Gastroesophageal sphincter (tissue), 4 donors: ENCODE results near the gene NUP205. TPM values are rescaled to one million over a fixed set of nuclear protein-coding genes. Genes with fewer than 3 reads are reported as not detected.
A peak's percentile ranks its signal among the peaks of the same experiment; 100 is the strongest.

Source experiments
- ATAC-seq: fragments of 150-250 bp; one replicate; pipeline ENCODE4 v1.9.1; 2016; ENCODE audit warnings: mild to moderate bottlenecking, moderate library complexity
- H3K27ac ChIP-seq, 4 donors: fragments of 200-600 bp; sonication (generic) in 3 of 4; 1 replicate in 3 of 4; 2 replicates in 1 of 4; pipeline ENCODE4 v1.5.1; 2016 to 2019
- H3K27me3 ChIP-seq: fragments of 200-600 bp; sonication (generic); one replicate; pipeline ENCODE4 v1.5.1; 2019
- H3K36me3 ChIP-seq, 2 donors: fragments of 200-600 bp; sonication (generic); one replicate each; pipeline ENCODE4 v1.5.1; 2019; ENCODE audit warnings: control low read depth in 1 of 2
- H3K4me1 ChIP-seq, 3 donors: fragments of 200-600 bp; sonication (generic); 1 replicate in 2 of 3; 2 replicates in 1 of 3; pipeline ENCODE4 v1.5.1; 2016 to 2019; ENCODE audit warnings: control low read depth in 2 of 3
- H3K4me3 ChIP-seq, 2 donors: fragments of 200-600 bp; sonication (generic); one replicate each; pipeline ENCODE4 v1.5.1; 2019; ENCODE audit warnings: mild to moderate bottlenecking in 1 of 2, moderate library complexity in 1 of 2
- H3K9me3 ChIP-seq, 3 donors: fragments of 200-600 bp; sonication (generic); one replicate each; pipeline ENCODE4 v1.5.1; 2017 to 2019; ENCODE audit warnings: control low read depth in 2 of 3
- EP300 ChIP-seq: sonication (generic); formaldehyde crosslinking; IDR thresholded peaks from one replicate; pipeline ENCODE4 v1.6.1; 2017; ENCODE audit warnings: antibody characterized with exemption, mild to moderate bottlenecking
- POLR2A ChIP-seq, 2 donors: fragments of 450-650 bp; IDR thresholded peaks; one replicate each; pipeline ENCODE4 v1.6.1; 2017; ENCODE audit warnings: antibody characterized with exemption in 2 of 2, mild to moderate bottlenecking in 2 of 2, moderate library complexity in 1 of 2
- POLR2AphosphoS5 ChIP-seq: sonication (generic); formaldehyde crosslinking; IDR thresholded peaks from one replicate; pipeline ENCODE4 v1.6.1; 2017; ENCODE audit warnings: antibody characterized with exemption
- WGBS, 2 donors: methylation state at CpG; one replicate each; pipeline ENCODE4 v1.1.5; 2018; ENCODE audit warnings: low coverage in 1 of 2; 5-methylcytosine and 5-hydroxymethylcytosine counted together
- total RNA-seq, 4 donors: library from RNA; depleted of rRNA; stranded (reverse); fragments of >200 nt; gene quantifications; one replicate each; pipeline ENCODE4 v1.1.0, GENCODE V29; 2016
- TF ChIP-seq, protein P1 (sequence below), 4 experiments: fragments of 200-600 bp in 2 of 4; fragments of 450-650 bp in 2 of 4; sonication (generic) in 1 of 4; IDR thresholded peaks; one replicate each; pipeline ENCODE4 v1.5.1; 2017 to 2019; ENCODE audit warnings: antibody characterized with exemption in 4 of 4, mild to moderate bottlenecking in 2 of 4, moderate library complexity in 2 of 4

The NUP205 gene
- total RNA-seq, 4 donors from 2014 or later, result 28.4 to 38.8 (median 32.4) TPM

DNA sequence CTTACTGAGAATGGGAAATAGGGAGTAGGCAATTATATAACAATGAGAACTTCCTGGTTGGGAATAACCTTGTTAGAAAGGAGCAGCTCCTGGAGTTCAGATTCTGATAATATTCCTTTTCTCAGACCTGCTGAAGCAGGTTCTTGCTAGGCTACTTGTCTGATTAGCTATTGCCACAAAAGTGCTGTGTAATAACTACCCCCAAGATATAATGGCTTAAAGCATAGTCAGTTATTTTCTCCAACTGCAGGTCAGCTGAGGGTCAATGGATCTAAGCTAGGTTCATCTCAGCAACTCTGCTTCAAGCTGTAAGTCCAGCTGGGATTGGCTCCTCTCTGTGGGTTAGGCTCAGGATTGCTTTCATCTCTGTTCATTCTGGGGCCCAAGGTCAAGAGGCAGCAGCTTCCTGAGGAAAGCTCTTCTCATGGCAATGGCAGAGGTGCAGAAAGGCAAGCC is 38.5 kb upstream of the NUP205 start:
- H3K4me1 ChIP-seq, result no peaks in the 10 kb centered on the region
- H3K27ac ChIP-seq, result no peak overlapping the region
- TF ChIP-seq POLR2AphosphoS5 (no peak), EP300 (no peak), POLR2A (IDR thresholded peaks at IDR 0.05) (no peak)
- TF ChIP-seq, protein P1, sequence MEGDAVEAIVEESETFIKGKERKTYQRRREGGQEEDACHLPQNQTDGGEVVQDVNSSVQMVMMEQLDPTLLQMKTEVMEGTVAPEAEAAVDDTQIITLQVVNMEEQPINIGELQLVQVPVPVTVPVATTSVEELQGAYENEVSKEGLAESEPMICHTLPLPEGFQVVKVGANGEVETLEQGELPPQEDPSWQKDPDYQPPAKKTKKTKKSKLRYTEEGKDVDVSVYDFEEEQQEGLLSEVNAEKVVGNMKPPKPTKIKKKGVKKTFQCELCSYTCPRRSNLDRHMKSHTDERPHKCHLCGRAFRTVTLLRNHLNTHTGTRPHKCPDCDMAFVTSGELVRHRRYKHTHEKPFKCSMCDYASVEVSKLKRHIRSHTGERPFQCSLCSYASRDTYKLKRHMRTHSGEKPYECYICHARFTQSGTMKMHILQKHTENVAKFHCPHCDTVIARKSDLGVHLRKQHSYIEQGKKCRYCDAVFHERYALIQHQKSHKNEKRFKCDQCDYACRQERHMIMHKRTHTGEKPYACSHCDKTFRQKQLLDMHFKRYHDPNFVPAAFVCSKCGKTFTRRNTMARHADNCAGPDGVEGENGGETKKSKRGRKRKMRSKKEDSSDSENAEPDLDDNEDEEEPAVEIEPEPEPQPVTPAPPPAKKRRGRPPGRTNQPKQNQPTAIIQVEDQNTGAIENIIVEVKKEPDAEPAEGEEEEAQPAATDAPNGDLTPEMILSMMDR (IDR thresholded peaks at IDR 0.05), result no peak
- H3K4me3 ChIP-seq, result no peak overlapping the region
- no peaks in the 10 kb centered on the region for H3K27me3 ChIP-seq
- ATAC-seq, result peak; percentile 58
- peaks cover 0 to 11% (median 0%) of the 10 kb centered on the region in 3 donors for H3K9me3 ChIP-seq
- no peaks in the 10 kb centered on the region for H3K36me3 ChIP-seq

DNA sequence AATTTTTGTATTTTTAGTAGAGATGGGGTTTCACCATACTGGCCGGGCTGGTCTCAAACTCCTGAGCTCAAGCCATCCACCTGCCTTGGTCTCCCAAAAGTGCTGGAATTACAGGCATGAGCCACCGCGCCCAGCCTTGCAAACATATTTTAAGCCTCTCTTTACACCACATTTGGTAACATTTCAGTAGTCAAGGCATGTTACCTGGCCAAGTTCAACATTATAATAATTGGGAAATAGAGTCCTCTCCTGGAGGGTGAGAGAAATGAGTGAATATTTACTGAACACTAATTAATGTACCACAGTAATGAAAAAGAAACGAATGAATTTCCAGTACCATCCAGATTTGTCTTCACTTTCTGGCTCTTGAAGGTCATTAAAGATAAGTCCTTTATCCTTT is 37.8 kb upstream of the NUP205 start:
- WGBS, 2 donors, result 85 to 88% methylated on average over 4 of the region's 4 CpGs
- Histone ChIP-seq H3K27me3 (no peaks in the 10 kb centered on the region), H3K36me3 (no peaks in the 10 kb centered on the region), H3K4me3 (no peak overlapping the region), H3K27ac (no peak overlapping the region), H3K4me1 (no peaks in the 10 kb centered on the region), H3K9me3 (peaks cover 0 to 11% (median 0%) of the 10 kb centered on the region in 3 donors)
- no peak for ATAC-seq
- no peak for TF ChIP-seq POLR2A (IDR thresholded peaks at IDR 0.05)
- no peak for TF ChIP-seq POLR2AphosphoS5
- TF ChIP-seq, protein P1 (IDR thresholded peaks at IDR 0.05), result no peak
- TF ChIP-seq EP300, result no peak

- TF ChIP-seq POLR2A (IDR thresholded peaks at IDR 0.05), result no peak
- TF ChIP-seq POLR2AphosphoS5, result no peak
- no peak for TF ChIP-seq EP300
- TF ChIP-seq, protein P1 (IDR thresholded peaks at IDR 0.05), result no peak
- Histone ChIP-seq H3K27ac (no peak overlapping the region), H3K9me3 (peaks cover 0 to 11% (median 0%) of the 10 kb centered on the region in 3 donors), H3K4me1 (no peaks in the 10 kb centered on the region), H3K27me3 (no peaks in the 10 kb centered on the region), H3K36me3 (no peaks in the 10 kb centered on the region), H3K4me3 (no peak overlapping the region)
- WGBS, 2 donors, result 78 to 85% methylated on average over 6 of the region's 6 CpGs
- ATAC-seq, result no peak
Measured at GRCh38 chr7:135522509-135522908, 35.2 kb upstream of the NUP205 start.

- WGBS, 2 donors, result 88% methylated on average over 1 of the region's 1 CpG; no CpG with 5 or more reads in 1 of the 2 donors
- TF ChIP-seq EP300, result no peak
- no peak for TF ChIP-seq POLR2AphosphoS5
- TF ChIP-seq, protein P1 (IDR thresholded peaks at IDR 0.05), result no peak
- no peak for TF ChIP-seq POLR2A (IDR thresholded peaks at IDR 0.05)
- Histone ChIP-seq H3K27ac (no peak overlapping the region), H3K4me3 (no peak overlapping the region), H3K9me3 (peaks cover 0 to 11% (median 0%) of the 10 kb centered on the region in 3 donors), H3K27me3 (no peaks in the 10 kb centered on the region), H3K36me3 (no peaks in the 10 kb centered on the region), H3K4me1 (no peaks in the 10 kb centered on the region)
- ATAC-seq, result no peak
Measured at GRCh38 chr7:135523146-135523545, 34.6 kb upstream of the NUP205 start.

DNA sequence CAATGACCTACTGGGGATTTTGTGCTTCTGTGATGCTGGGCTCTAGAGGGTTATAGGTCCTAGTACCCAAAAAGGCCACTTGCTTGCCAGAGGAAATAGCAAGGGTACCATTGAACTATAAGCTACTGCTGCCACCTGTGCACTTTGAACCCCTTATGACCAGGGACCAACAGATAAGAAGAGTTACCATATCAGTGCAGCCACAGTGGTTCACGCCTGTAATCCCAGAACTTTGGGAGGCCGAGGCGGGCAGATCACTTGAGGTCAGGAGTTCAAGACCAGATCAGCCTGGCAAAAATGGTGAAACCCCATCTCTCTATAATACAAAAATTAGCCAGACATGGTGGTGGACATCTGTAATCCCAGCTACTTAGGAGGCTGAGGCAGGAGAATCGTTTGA is 32.3 kb upstream of the NUP205 start:
- TF ChIP-seq, protein P1 (IDR thresholded peaks at IDR 0.05), result no peak
- TF ChIP-seq POLR2AphosphoS5 (no peak), EP300 (no peak), POLR2A (IDR thresholded peaks at IDR 0.05) (no peak)
- no CpG with 5 or more reads among the region's 4 CpGs for WGBS, 2 donors
- Histone ChIP-seq H3K4me1 (no peaks in the 10 kb centered on the region), H3K4me3 (no peak overlapping the region), H3K36me3 (no peaks in the 10 kb centered on the region), H3K9me3 (peaks cover 0 to 11% (median 0%) of the 10 kb centered on the region in 3 donors), H3K27ac (no peak overlapping the region), H3K27me3 (no peaks in the 10 kb centered on the region)
- ATAC-seq, result no peak
